DND-41 (cell line): ENCODE data around the gene PLEKHA5.

ENCODE experiments used
- EZH2 ChIP-seq: IDR thresholded peaks from 3 replicates; pipeline ENCODE4 v1.6.1; 2012; ENCODE audit warnings: borderline replicate concordance, low read depth, mild to moderate bottlenecking, moderate library complexity, low read length, inconsistent platforms; ENCODE audit not compliant: severe bottlenecking
- TF ChIP-seq, protein P1 (sequence below): IDR thresholded peaks from 2 replicates; pipeline ENCODE4 v1.5.1; 2012; ENCODE audit warnings: borderline replicate concordance, low read length, moderate library complexity, mild to moderate bottlenecking; ENCODE audit not compliant: poor library complexity, severe bottlenecking; ENCODE audit errors: extremely low read depth

GRCh38 chr12:19171731-19172130 lies 42.2 kb downstream of the PLEKHA5 start:
- TF ChIP-seq, protein P1, sequence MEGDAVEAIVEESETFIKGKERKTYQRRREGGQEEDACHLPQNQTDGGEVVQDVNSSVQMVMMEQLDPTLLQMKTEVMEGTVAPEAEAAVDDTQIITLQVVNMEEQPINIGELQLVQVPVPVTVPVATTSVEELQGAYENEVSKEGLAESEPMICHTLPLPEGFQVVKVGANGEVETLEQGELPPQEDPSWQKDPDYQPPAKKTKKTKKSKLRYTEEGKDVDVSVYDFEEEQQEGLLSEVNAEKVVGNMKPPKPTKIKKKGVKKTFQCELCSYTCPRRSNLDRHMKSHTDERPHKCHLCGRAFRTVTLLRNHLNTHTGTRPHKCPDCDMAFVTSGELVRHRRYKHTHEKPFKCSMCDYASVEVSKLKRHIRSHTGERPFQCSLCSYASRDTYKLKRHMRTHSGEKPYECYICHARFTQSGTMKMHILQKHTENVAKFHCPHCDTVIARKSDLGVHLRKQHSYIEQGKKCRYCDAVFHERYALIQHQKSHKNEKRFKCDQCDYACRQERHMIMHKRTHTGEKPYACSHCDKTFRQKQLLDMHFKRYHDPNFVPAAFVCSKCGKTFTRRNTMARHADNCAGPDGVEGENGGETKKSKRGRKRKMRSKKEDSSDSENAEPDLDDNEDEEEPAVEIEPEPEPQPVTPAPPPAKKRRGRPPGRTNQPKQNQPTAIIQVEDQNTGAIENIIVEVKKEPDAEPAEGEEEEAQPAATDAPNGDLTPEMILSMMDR: no peak
- no peak for TF ChIP-seq EZH2
